Heart right ventricle (tissue), 16 donors: Measurements from ENCODE around the gene FERMT1. TPM values are rescaled to one million over a fixed set of nuclear protein-coding genes. Genes with fewer than 3 reads are reported as not detected.

ENCODE experiments used
- ATAC-seq, 8 donors: fragments of 200-7000 bp; cut with Tn5 transposase; one replicate each; pipeline ENCODE4 v1.9.1; 2020; ENCODE audit warnings: mild to moderate bottlenecking in 8 of 8, moderate library complexity in 8 of 8, moderate number of reproducible peaks in 1 of 8
- DNase-seq, 2 donors: peaks; one replicate each; pipeline ENCODE4 v3.0.0-alpha.2; 2020
- H3K27ac ChIP-seq, 10 donors: fragments of 200-600 bp; sonication (generic) in 2 of 10; one replicate each; pipeline versions ENCODE4 v1.5.0 to v1.8.0; 2020 to 2022; ENCODE audit warnings: mild to moderate bottlenecking in 3 of 10
- H3K27me3 ChIP-seq, 7 donors: fragments of 200-600 bp; one replicate each; pipeline ENCODE4 v1.8.0; 2021 to 2022; ENCODE audit warnings: mild to moderate bottlenecking in 2 of 7
- H3K36me3 ChIP-seq, 9 donors: fragments of 200-600 bp; sonication (generic) in 1 of 9; one replicate each; pipeline versions ENCODE4 v1.5.0 to v1.8.0; 2020 to 2022; ENCODE audit warnings: mild to moderate bottlenecking in 2 of 9
- H3K4me1 ChIP-seq, 9 donors: fragments of 200-600 bp; sonication (generic) in 1 of 9; one replicate each; pipeline versions ENCODE4 v1.5.0 to v1.8.0; 2020 to 2022; ENCODE audit warnings: mild to moderate bottlenecking in 4 of 9
- H3K4me3 ChIP-seq, 10 donors: fragments of 200-600 bp; sonication (generic) in 2 of 10; one replicate each; pipeline versions ENCODE4 v1.5.0 to v1.8.0; 2020 to 2022; ENCODE audit warnings: mild to moderate bottlenecking in 7 of 10, moderate library complexity in 2 of 10
- H3K9me3 ChIP-seq, 11 donors: fragments of 200-600 bp in 10 of 11; sonication (generic) in 2 of 11; one replicate each; pipeline versions ENCODE4 v1.5.0 to v1.8.0; 2013 to 2022; ENCODE audit warnings: mild to moderate bottlenecking in 2 of 11, control low read depth in 1 of 11, moderate library complexity in 1 of 11
- WGBS, 2 donors: extraction: QIAGEN DNeasy Blood & Tissue Kit; methylation state at CpG; one replicate each; pipeline ENCODE4 v1.1.7; 2013; ENCODE audit warnings: inconsistent platforms in 1 of 2; 5-methylcytosine and 5-hydroxymethylcytosine counted together
- intact Hi-C, 10 donors: fragments of 100-400 bp; cut with DNase I; formaldehyde crosslinking; loops; one replicate each; pipeline versions ENCODE4 v1.11.1 to v1.14.2; 2022
- polyA plus RNA-seq, 2 donors: library from polyadenylated mRNA; stranded (reverse); fragments of 200-250 nt; gene quantifications; one replicate each; pipeline ENCODE4 v1.2.3, GENCODE V29; 2013
- total RNA-seq, 10 donors: library from RNA; stranded (reverse); fragmentation: NEBNext Ultra II Directional in 3 of 10; extraction: Animal tissue kit (Norgen Biotek cat#: 25700) in 3 of 10; gene quantifications; one replicate each; pipeline versions ENCODE4 v1.2.1 to v1.2.4, GENCODE V29; 2021 to 2023
- TF ChIP-seq, protein P1 (sequence below), 9 donors: fragments of 200-600 bp; sonication (generic) in 2 of 9; IDR thresholded peaks; one replicate each; pipeline versions ENCODE4 v1.5.0 to v1.8.0; 2021 to 2022; ENCODE audit warnings: antibody characterized with exemption in 9 of 9, mild to moderate bottlenecking in 5 of 9, moderate library complexity in 1 of 9
- donor health status: Arrhythmogenic right ventricular cardiomyopathy.
- donor health status: ischemic (EF 13 %, LVEDD 7.1; RV severe dilation, severe dysfunction).
- donor health status: healthy with polysubstance abuse.
- donor health status: DM: no; HTN: yes; CAD: no.
- donor health status: DM: no; HTN: no; CAD: no.
- donor health status: ischemic (EF 25% LVEDD 6.9; RV normal size, moderate dysfunction).
- donor health status: ischemic (EF 25% LVEDD 5.7; RV mildly dilated, moderate dysfunction).
- donor health status: healthy.
- donor health status: DM: yes; HTN: yes; CAD: no.
- donor health status: Ischemic cardiomyopathy.
- donor health status: ischemic (EF 35%, LVEDD 5.7; RV mildly dilated, moderate dysfunction).
- donor health status: nonischemic (EF 11% LVEDD 7.7; RV severe dilation, severe dysfunction).
- donor health status: DM: yes; HTN: yes; CAD: no.
- donor health status: PGD.
- donor health status: ischemic (EF 29% LVEDD 5.4; RV normal size, mild dysfunction).
- donor health status: nonischemic (EF 23%, LVEDD 6.1; RV moderate dilation, normal function).

Gene FERMT1
- total and polyA plus RNA-seq, 12 donors, result 0.03 to 2.2 (median 1.3) TPM

- ATAC-seq (no peak), DNase-seq (no peak)
- Histone ChIP-seq H3K4me3 (no peak overlapping the region), H3K27ac (peak overlapping the region in 2 of 10 donors; percentile 21), H3K9me3 (peaks cover 0 to 2% (median 0%) of the 10 kb centered on the region in 11 donors), H3K36me3 (peaks cover 0 to 65% (median 16%) of the 10 kb centered on the region in 9 donors), H3K27me3 (no peaks in the 10 kb centered on the region), H3K4me1 (peaks cover 0 to 72% (median 42%) of the 10 kb centered on the region in 9 donors)
- 63 to 67% methylated on average over 6 of the region's 6 CpGs for WGBS, 2 donors
- TF ChIP-seq, protein P1, sequence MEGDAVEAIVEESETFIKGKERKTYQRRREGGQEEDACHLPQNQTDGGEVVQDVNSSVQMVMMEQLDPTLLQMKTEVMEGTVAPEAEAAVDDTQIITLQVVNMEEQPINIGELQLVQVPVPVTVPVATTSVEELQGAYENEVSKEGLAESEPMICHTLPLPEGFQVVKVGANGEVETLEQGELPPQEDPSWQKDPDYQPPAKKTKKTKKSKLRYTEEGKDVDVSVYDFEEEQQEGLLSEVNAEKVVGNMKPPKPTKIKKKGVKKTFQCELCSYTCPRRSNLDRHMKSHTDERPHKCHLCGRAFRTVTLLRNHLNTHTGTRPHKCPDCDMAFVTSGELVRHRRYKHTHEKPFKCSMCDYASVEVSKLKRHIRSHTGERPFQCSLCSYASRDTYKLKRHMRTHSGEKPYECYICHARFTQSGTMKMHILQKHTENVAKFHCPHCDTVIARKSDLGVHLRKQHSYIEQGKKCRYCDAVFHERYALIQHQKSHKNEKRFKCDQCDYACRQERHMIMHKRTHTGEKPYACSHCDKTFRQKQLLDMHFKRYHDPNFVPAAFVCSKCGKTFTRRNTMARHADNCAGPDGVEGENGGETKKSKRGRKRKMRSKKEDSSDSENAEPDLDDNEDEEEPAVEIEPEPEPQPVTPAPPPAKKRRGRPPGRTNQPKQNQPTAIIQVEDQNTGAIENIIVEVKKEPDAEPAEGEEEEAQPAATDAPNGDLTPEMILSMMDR (IDR thresholded peaks at IDR 0.05), result no peak
- intact Hi-C loops, result no loop called here
Measured at GRCh38 chr20:6030453-6031080, 92.3 kb downstream of the FERMT1 start.

- intact Hi-C loops, result no loop called here
- H3K27ac ChIP-seq, result peak overlapping the region in 1 of 10 donors; percentile 13
- 73 to 76% methylated on average over 6 of the region's 6 CpGs for WGBS, 2 donors
- DNase-seq (no peak), ATAC-seq (no peak)
- no peaks in the 10 kb centered on the region for H3K27me3 ChIP-seq
- peaks cover 0 to 12% (median 7%) of the 10 kb centered on the region in 11 donors for H3K9me3 ChIP-seq
- TF ChIP-seq, protein P1 (IDR thresholded peaks at IDR 0.05), result no peak
- H3K36me3 ChIP-seq, result peaks cover 0 to 65% (median 22%) of the 10 kb centered on the region in 9 donors
- peaks cover 0 to 62% (median 33%) of the 10 kb centered on the region in 9 donors for H3K4me1 ChIP-seq
- H3K4me3 ChIP-seq, result no peak overlapping the region
Measured at GRCh38 chr20:6029538-6029937, 93.3 kb downstream of the FERMT1 start.

DNA sequence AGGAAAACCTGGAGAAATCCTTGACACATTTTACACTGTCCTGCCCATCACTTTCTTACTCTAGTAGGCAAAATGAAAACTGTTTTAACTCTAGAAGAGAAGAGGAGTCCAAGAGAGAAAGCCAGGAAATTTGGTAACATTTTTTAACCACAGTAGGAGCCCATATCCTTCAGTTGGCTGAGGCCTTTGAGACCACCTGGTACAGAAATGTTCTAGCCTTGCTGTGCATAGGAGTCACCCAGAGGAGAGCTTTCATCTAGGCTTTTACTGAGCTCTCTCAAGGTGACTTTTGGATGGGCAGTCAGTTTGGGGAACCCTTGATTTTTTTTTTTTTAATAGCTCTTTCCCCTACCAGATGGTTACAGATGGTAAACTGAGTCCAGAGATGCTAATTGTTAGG, 94.0 kb downstream of the FERMT1 start:
- Histone ChIP-seq H3K27me3 (no peaks in the 10 kb centered on the region), H3K27ac (peak overlapping the region in 2 of 10 donors; percentile 7 to 35), H3K4me3 (no peak overlapping the region), H3K4me1 (peaks cover 0 to 56% (median 29%) of the 10 kb centered on the region in 9 donors), H3K36me3 (peaks cover 0 to 65% (median 20%) of the 10 kb centered on the region in 9 donors), H3K9me3 (peaks cover 0 to 12% (median 7%) of the 10 kb centered on the region in 11 donors)
- DNase-seq (no peak), ATAC-seq (no peak)
- intact Hi-C loops, result no loop called here
- TF ChIP-seq, protein P1 (IDR thresholded peaks at IDR 0.05), result no peak

GRCh38 chr20:6026051-6026450, 96.8 kb downstream of the FERMT1 start:
- H3K4me3 ChIP-seq, result no peak overlapping the region
- DNase-seq (no peak), ATAC-seq (peak in 5 of 8 donors; percentile 24 to 75 (median 39))
- peak overlapping the region in 2 of 10 donors; percentile 20 to 27 for H3K27ac ChIP-seq
- H3K27me3 ChIP-seq, result no peaks in the 10 kb centered on the region
- TF ChIP-seq, protein P1 (IDR thresholded peaks at IDR 0.05), result no peak
- intact Hi-C loops, result no loop called here
- peaks cover 0 to 33% (median 14%) of the 10 kb centered on the region in 9 donors for H3K4me1 ChIP-seq
- H3K36me3 ChIP-seq, result peaks cover 0 to 71% (median 21%) of the 10 kb centered on the region in 9 donors
- WGBS, 2 donors, result 76 to 77% methylated on average over 3 of the region's 3 CpGs
- peaks cover 0 to 12% (median 7%) of the 10 kb centered on the region in 11 donors for H3K9me3 ChIP-seq

Other genes with a start within 250 kb of the FERMT1 start
- 10 to 100 TPM in 1 of 10 donors, 1 to 10 TPM in 8, under 1 TPM in 1; 0.98 to 36.5 (median 4.8) TPM for gene CHGB, start 211.5 kb downstream of the FERMT1 start, total RNA-seq
- gene CHGB, start 211.5 kb downstream of the FERMT1 start, polyA plus RNA-seq, result 1 to 10 TPM; 1.0 to 1.3 TPM
- 10 to 100 TPM in 3 of 10 donors, 1 to 10 TPM in 7; 7.6 to 12.8 (median 9.2) TPM for gene TRMT6, start 172.5 kb downstream of the FERMT1 start, total RNA-seq
- 1 to 10 TPM; 3.7 to 9.4 TPM for gene TRMT6, start 172.5 kb downstream of the FERMT1 start, polyA plus RNA-seq
- 1 to 10 TPM; 6.1 to 8.9 (median 6.4) TPM for gene MCM8, start 172.4 kb downstream of the FERMT1 start, total RNA-seq
- 1 to 10 TPM; 2.0 to 2.7 TPM for gene MCM8, start 172.4 kb downstream of the FERMT1 start, polyA plus RNA-seq
- gene CRLS1, start 116.9 kb downstream of the FERMT1 start, total RNA-seq, result 100 to 1,000 TPM in 7 of 10 donors, 10 to 100 TPM in 3; 84.9 to 126 (median 103) TPM
- 100 to 1,000 TPM in 1 of 2 donors, 10 to 100 TPM in 1; 63.3 to 123 TPM for gene CRLS1, start 116.9 kb downstream of the FERMT1 start, polyA plus RNA-seq
- 1 to 10 TPM in 1 of 10 donors, under 1 TPM in 7, not detected in 2; 0.11 to 1.1 (median 0.21) TPM for gene LRRN4, start 69.0 kb downstream of the FERMT1 start, total RNA-seq
- not detected for gene LRRN4, start 69.0 kb downstream of the FERMT1 start, polyA plus RNA-seq